ENCODE results near the gene CLASRP. TPM values are rescaled to one million over a fixed set of nuclear protein-coding genes. Genes with fewer than 3 reads are reported as not detected.

CLASRP gene
- total RNA-seq, 1 donor: 49.4 TPM

GRCh38 chr19:45041125-45041524 is 2.3 kb downstream of the CLASRP start:
- Histone ChIP-seq H3K9me3 (ENCODE audit: low read depth, low read length) (no peaks in the 10 kb centered on the region), H3K4me1 (ENCODE audit: insufficient read depth, low read length) (peaks cover 53% of the 10 kb centered on the region), H3K4me3 (ENCODE audit: low read length) (no peak overlapping the region), H3K27me3 (ENCODE audit: insufficient read depth, low read length) (no peaks in the 10 kb centered on the region)

- Histone ChIP-seq H3K9me3 (ENCODE audit: low read depth, low read length) (no peaks in the 10 kb centered on the region), H3K27me3 (ENCODE audit: insufficient read depth, low read length) (no peaks in the 10 kb centered on the region), H3K4me1 (ENCODE audit: insufficient read depth, low read length) (peaks cover 58% of the 10 kb centered on the region), H3K4me3 (ENCODE audit: low read length) (no peak overlapping the region)
Observed at GRCh38 chr19:45045671-45046353, 7.0 kb downstream of the CLASRP start.

- peaks cover 58% of the 10 kb centered on the region for H3K4me1 ChIP-seq (ENCODE audit: insufficient read depth, low read length)
- H3K4me3 ChIP-seq (ENCODE audit: low read length): no peak overlapping the region
- H3K9me3 ChIP-seq (ENCODE audit: low read depth, low read length): no peaks in the 10 kb centered on the region
- no peaks in the 10 kb centered on the region for H3K27me3 ChIP-seq (ENCODE audit: insufficient read depth, low read length)
Observed at GRCh38 chr19:45046355-45046754, 7.5 kb downstream of the CLASRP start.

- Histone ChIP-seq H3K9me3 (ENCODE audit: low read depth, low read length) (no peaks in the 10 kb centered on the region), H3K4me3 (ENCODE audit: low read length) (peak overlapping the region; percentile 39), H3K4me1 (ENCODE audit: insufficient read depth, low read length) (peaks cover 52% of the 10 kb centered on the region)
Observed at GRCh38 chr19:45047188-45047797, 8.4 kb downstream of the CLASRP start.

GRCh38 chr19:45049073-45049736 is 10.4 kb downstream of the CLASRP start:
- Histone ChIP-seq H3K27me3 (ENCODE audit: insufficient read depth, low read length) (no peaks in the 10 kb centered on the region), H3K4me1 (ENCODE audit: insufficient read depth, low read length) (peaks cover 59% of the 10 kb centered on the region)

More at GRCh38 chr19:45047188-45047797, 8.4 kb downstream of the CLASRP start:
- H3K27me3 ChIP-seq (ENCODE audit: insufficient read depth, low read length): no peaks in the 10 kb centered on the region

GRCh38 chr19:45050036-45050435 is 11.2 kb downstream of the CLASRP start:
- Histone ChIP-seq H3K27me3 (ENCODE audit: insufficient read depth, low read length) (no peaks in the 10 kb centered on the region), H3K4me1 (ENCODE audit: insufficient read depth, low read length) (peaks cover 53% of the 10 kb centered on the region), H3K9me3 (ENCODE audit: low read depth, low read length) (no peaks in the 10 kb centered on the region), H3K4me3 (ENCODE audit: low read length) (no peak overlapping the region)

More at GRCh38 chr19:45049073-45049736, 10.4 kb downstream of the CLASRP start:
- no peaks in the 10 kb centered on the region for H3K9me3 ChIP-seq (ENCODE audit: low read depth, low read length)
- no peak overlapping the region for H3K4me3 ChIP-seq (ENCODE audit: low read length)

GRCh38 chr19:45051929-45052579 is 13.2 kb downstream of the CLASRP start:
- Histone ChIP-seq H3K4me1 (ENCODE audit: insufficient read depth, low read length) (peaks cover 34% of the 10 kb centered on the region), H3K27me3 (ENCODE audit: insufficient read depth, low read length) (no peaks in the 10 kb centered on the region), H3K4me3 (ENCODE audit: low read length) (no peak overlapping the region), H3K9me3 (ENCODE audit: low read depth, low read length) (no peaks in the 10 kb centered on the region)

- no peak overlapping the region for H3K4me3 ChIP-seq (ENCODE audit: low read length)
- H3K27me3 ChIP-seq (ENCODE audit: insufficient read depth, low read length): no peaks in the 10 kb centered on the region
- peaks cover 7% of the 10 kb centered on the region for H3K4me1 ChIP-seq (ENCODE audit: insufficient read depth, low read length)
- no peaks in the 10 kb centered on the region for H3K9me3 ChIP-seq (ENCODE audit: low read depth, low read length)
Observed at GRCh38 chr19:45056831-45057230, 18.0 kb downstream of the CLASRP start.

GRCh38 chr19:45057444-45057843 is 18.6 kb downstream of the CLASRP start:
- Histone ChIP-seq H3K27me3 (ENCODE audit: insufficient read depth, low read length) (no peaks in the 10 kb centered on the region), H3K4me1 (ENCODE audit: insufficient read depth, low read length) (peaks cover 7% of the 10 kb centered on the region), H3K9me3 (ENCODE audit: low read depth, low read length) (no peaks in the 10 kb centered on the region), H3K4me3 (ENCODE audit: low read length) (no peak overlapping the region)

GRCh38 chr19:45058622-45059159 is 19.8 kb downstream of the CLASRP start:
- no peaks in the 10 kb centered on the region for H3K9me3 ChIP-seq (ENCODE audit: low read depth, low read length)
- no peak overlapping the region for H3K4me3 ChIP-seq (ENCODE audit: low read length)
- H3K27me3 ChIP-seq (ENCODE audit: insufficient read depth, low read length): no peaks in the 10 kb centered on the region
- no peaks in the 10 kb centered on the region for H3K4me1 ChIP-seq (ENCODE audit: insufficient read depth, low read length)

- no peaks in the 10 kb centered on the region for H3K27me3 ChIP-seq (ENCODE audit: insufficient read depth, low read length)
- H3K4me1 ChIP-seq (ENCODE audit: insufficient read depth, low read length): no peaks in the 10 kb centered on the region
- H3K4me3 ChIP-seq (ENCODE audit: low read length): no peak overlapping the region
- H3K9me3 ChIP-seq (ENCODE audit: low read depth, low read length): no peaks in the 10 kb centered on the region
Observed at GRCh38 chr19:45059258-45059965, 20.6 kb downstream of the CLASRP start.

GRCh38 chr19:45061965-45062364 is 23.1 kb downstream of the CLASRP start:
- Histone ChIP-seq H3K4me3 (ENCODE audit: low read length) (no peak overlapping the region), H3K9me3 (ENCODE audit: low read depth, low read length) (no peaks in the 10 kb centered on the region), H3K27me3 (ENCODE audit: insufficient read depth, low read length) (no peaks in the 10 kb centered on the region), H3K4me1 (ENCODE audit: insufficient read depth, low read length) (no peaks in the 10 kb centered on the region)

GRCh38 chr19:45063851-45064801 is 25.3 kb downstream of the CLASRP start:
- H3K4me3 ChIP-seq (ENCODE audit: low read length): no peak overlapping the region
- no peaks in the 10 kb centered on the region for H3K4me1 ChIP-seq (ENCODE audit: insufficient read depth, low read length)
- H3K27me3 ChIP-seq (ENCODE audit: insufficient read depth, low read length): no peaks in the 10 kb centered on the region
- H3K9me3 ChIP-seq (ENCODE audit: low read depth, low read length): no peaks in the 10 kb centered on the region
